ENCODE results near the gene LIN7C. TPM values are rescaled to one million over a fixed set of nuclear protein-coding genes. Genes with fewer than 3 reads are reported as not detected.
"Not testable (repeated sequence)": the region's sequence is repeated elsewhere in the genome, so short reads cannot be mapped to it uniquely, and the experiment has no call there.

The LIN7C gene
- total RNA-seq, 2 experiments from 2014 or later = 27.6 to 28.7 TPM

- CTCF ChIA-PET = no interaction called here
- Mint-ChIP-seq H3K4me3 (no peak overlapping the region), H3K4me1 (ENCODE audit: low read depth) (no peaks in the 10 kb centered on the region), H3K9me3 (no peaks in the 10 kb centered on the region), H3K27me3 (no peaks in the 10 kb centered on the region), H3K27ac (no peak overlapping the region), H3K36me3 (no peaks in the 10 kb centered on the region)
- intact Hi-C loops (cut with micrococcal nuclease) = no loop called here
- POLR2A ChIA-PET = no interaction called here
- no peak for DNase-seq
These were observed 20.0 kb upstream of the LIN7C start for GRCh38 chr11:27526535-27526934.

- Mint-ChIP-seq H3K27me3 (no peaks in the 10 kb centered on the region), H3K9me3 (no peaks in the 10 kb centered on the region), H3K36me3 (no peaks in the 10 kb centered on the region), H3K4me3 (no peak overlapping the region), H3K27ac (no peak overlapping the region), H3K4me1 (ENCODE audit: low read depth) (no peaks in the 10 kb centered on the region)
- no peak for DNase-seq
- CTCF ChIA-PET = no interaction called here
- intact Hi-C loops (cut with micrococcal nuclease) = no loop called here
- POLR2A ChIA-PET = no interaction called here
These were observed 19.4 kb upstream of the LIN7C start for GRCh38 chr11:27525824-27526516.

GRCh38 chr11:27524155-27524554, 17.6 kb upstream of the LIN7C start:
- Mint-ChIP-seq H3K27me3 (no peaks in the 10 kb centered on the region), H3K36me3 (no peaks in the 10 kb centered on the region), H3K27ac (no peak overlapping the region), H3K9me3 (no peaks in the 10 kb centered on the region), H3K4me1 (ENCODE audit: low read depth) (no peaks in the 10 kb centered on the region), H3K4me3 (no peak overlapping the region)
- DNase-seq = no peak
- ChIA-PET CTCF (no interaction called here), POLR2A (no interaction called here)
- intact Hi-C loops (cut with micrococcal nuclease) = no loop called here

GRCh38 chr11:27520226-27520625, 13.7 kb upstream of the LIN7C start:
- H3K27ac Mint-ChIP-seq = no peak overlapping the region
- peaks cover 7% of the 10 kb centered on the region for H3K27me3 Mint-ChIP-seq
- peaks cover 2% of the 10 kb centered on the region for H3K36me3 Mint-ChIP-seq
- H3K9me3 Mint-ChIP-seq = peaks cover 2% of the 10 kb centered on the region
- ChIA-PET POLR2A (no interaction called here), CTCF (no interaction called here)
- H3K4me3 Mint-ChIP-seq = no peak overlapping the region
- intact Hi-C loops (cut with micrococcal nuclease) = no loop called here
- no peak for DNase-seq
- no peaks in the 10 kb centered on the region for H3K4me1 Mint-ChIP-seq (ENCODE audit: low read depth)

GRCh38 chr11:27518518-27518917, 11.9 kb upstream of the LIN7C start:
- no peak for DNase-seq
- intact Hi-C loops (cut with micrococcal nuclease) = no loop called here
- POLR2A ChIA-PET = no interaction called here
- H3K36me3 Mint-ChIP-seq = peaks cover 3% of the 10 kb centered on the region
- peaks cover 7% of the 10 kb centered on the region for H3K9me3 Mint-ChIP-seq
- no peaks in the 10 kb centered on the region for H3K4me1 Mint-ChIP-seq (ENCODE audit: low read depth)
- CTCF ChIA-PET = no interaction called here
- H3K4me3 Mint-ChIP-seq = no peak overlapping the region
- peaks cover 7% of the 10 kb centered on the region for H3K27me3 Mint-ChIP-seq
- H3K27ac Mint-ChIP-seq = no peak overlapping the region

- H3K27me3 Mint-ChIP-seq; intact Hi-C loops (cut with micrococcal nuclease); H3K9me3 Mint-ChIP-seq; H3K4me1 Mint-ChIP-seq (ENCODE audit: low read depth); CTCF ChIA-PET; POLR2A ChIA-PET; H3K27ac Mint-ChIP-seq; H3K4me3 Mint-ChIP-seq; DNase-seq; H3K36me3 Mint-ChIP-seq: not testable (repeated sequence)
These were observed 10.9 kb upstream of the LIN7C start for GRCh38 chr11:27517490-27517889.

GRCh38 chr11:27514558-27514957, 8.0 kb upstream of the LIN7C start:
- ChIA-PET POLR2A (no interaction called here), CTCF (no interaction called here)
- Mint-ChIP-seq H3K4me1 (ENCODE audit: low read depth) (no peaks in the 10 kb centered on the region), H3K4me3 (no peak overlapping the region), H3K9me3 (peaks cover 7% of the 10 kb centered on the region), H3K27ac (no peak overlapping the region), H3K36me3 (peaks cover 6% of the 10 kb centered on the region), H3K27me3 (peaks cover 7% of the 10 kb centered on the region)
- DNase-seq = no peak
- intact Hi-C loops (cut with micrococcal nuclease) = no loop called here

GRCh38 chr11:27514076-27514475, 7.5 kb upstream of the LIN7C start:
- peaks cover 7% of the 10 kb centered on the region for H3K9me3 Mint-ChIP-seq
- H3K27me3 Mint-ChIP-seq = peaks cover 7% of the 10 kb centered on the region
- no peak overlapping the region for H3K27ac Mint-ChIP-seq
- ChIA-PET CTCF (interaction anchor here (1.5 kb wide), 1 partner anchor 17 kb away, joined by 5 read pairs; no protein-coding TSS in a partner anchor), POLR2A (no interaction called here)
- no peak for DNase-seq
- H3K4me1 Mint-ChIP-seq (ENCODE audit: low read depth) = no peaks in the 10 kb centered on the region
- peaks cover 6% of the 10 kb centered on the region for H3K36me3 Mint-ChIP-seq
- H3K4me3 Mint-ChIP-seq = no peak overlapping the region
- intact Hi-C loops (cut with micrococcal nuclease) = no loop called here

GRCh38 chr11:27513389-27513788, 6.8 kb upstream of the LIN7C start:
- Mint-ChIP-seq H3K36me3 (peaks cover 6% of the 10 kb centered on the region), H3K27me3 (peaks cover 7% of the 10 kb centered on the region), H3K4me3 (no peak overlapping the region), H3K9me3 (peaks cover 7% of the 10 kb centered on the region), H3K27ac (no peak overlapping the region), H3K4me1 (ENCODE audit: low read depth) (peaks cover 3% of the 10 kb centered on the region)
- ChIA-PET POLR2A (no interaction called here), CTCF (interaction anchor here (1.5 kb wide), 1 partner anchor 16 kb away, joined by 5 read pairs; no protein-coding TSS in a partner anchor)
- intact Hi-C loops (cut with micrococcal nuclease) = no loop called here
- DNase-seq = no peak

GRCh38 chr11:27512238-27512637, 5.7 kb upstream of the LIN7C start:
- peaks cover 6% of the 10 kb centered on the region for H3K36me3 Mint-ChIP-seq
- ChIA-PET CTCF (no interaction called here), POLR2A (no interaction called here)
- peaks cover 7% of the 10 kb centered on the region for H3K9me3 Mint-ChIP-seq
- H3K27me3 Mint-ChIP-seq = peaks cover 3% of the 10 kb centered on the region
- H3K4me1 Mint-ChIP-seq (ENCODE audit: low read depth) = peaks cover 12% of the 10 kb centered on the region
- no peak for DNase-seq
- no peak overlapping the region for H3K27ac Mint-ChIP-seq
- no peak overlapping the region for H3K4me3 Mint-ChIP-seq
- intact Hi-C loops (cut with micrococcal nuclease) = no loop called here

GRCh38 chr11:27509908-27510307, 3.3 kb upstream of the LIN7C start:
- Mint-ChIP-seq H3K4me3 (no peak overlapping the region), H3K27ac (no peak overlapping the region), H3K4me1 (ENCODE audit: low read depth) (peaks cover 20% of the 10 kb centered on the region), H3K9me3 (peaks cover 4% of the 10 kb centered on the region), H3K36me3 (peaks cover 3% of the 10 kb centered on the region), H3K27me3 (no peaks in the 10 kb centered on the region)
- no peak for DNase-seq
- intact Hi-C loops (cut with micrococcal nuclease) = no loop called here
- CTCF ChIA-PET = interaction anchor here (0.8 to 1.4 kb wide), 2 partner anchors 12 to 214 kb away, joined by 3 read pairs; no protein-coding TSS in a partner anchor
- POLR2A ChIA-PET = no interaction called here

GRCh38 chr11:27507557-27508322, 1.2 kb upstream of the LIN7C start:
- ChIA-PET POLR2A (interaction anchor here (0.9 kb wide), 1 partner anchor 35 kb away, joined by 3 read pairs; the partner anchor contains the start of gene LGR4), CTCF (interaction anchor here (0.7 to 1.0 kb wide), 3 partner anchors 8 to 23 kb away, joined by 3 to 4 read pairs (median 4); no protein-coding TSS in a partner anchor)
- intact Hi-C loops (cut with micrococcal nuclease) = no loop called here

More at GRCh38 chr11:27507557-27508322, 1.2 kb upstream of the LIN7C start:
- DNase-seq = no peak
- no peaks in the 10 kb centered on the region for H3K9me3 Mint-ChIP-seq
- H3K27ac Mint-ChIP-seq = peak overlapping the region; percentile 93
- H3K4me3 Mint-ChIP-seq = peak overlapping the region; percentile 100
- H3K36me3 Mint-ChIP-seq = peaks cover 3% of the 10 kb centered on the region
- peaks cover 30% of the 10 kb centered on the region for H3K4me1 Mint-ChIP-seq (ENCODE audit: low read depth)
- H3K27me3 Mint-ChIP-seq = no peaks in the 10 kb centered on the region

All from activated CD4-positive, alpha-beta memory T cell treated with anti-CD3 and anti-CD28 coated beads for 36 hours (primary cell).